Thymus (tissue), 11 donors: Measurements from ENCODE around the gene ROR1. TPM values are rescaled to one million over a fixed set of nuclear protein-coding genes. Genes with fewer than 3 reads are reported as not detected.
A peak's percentile ranks its signal among the peaks of the same experiment; 100 is the strongest.
"Not testable (repeated sequence)": the region's sequence is repeated elsewhere in the genome, so short reads cannot be mapped to it uniquely, and the experiment has no call there.

ENCODE experiments used
- DNase-seq, 9 donors: peaks; one replicate each; pipeline ENCODE4 v3.0.0-alpha.2; 2013; ENCODE audit warnings: low spot score in 9 of 9, low read depth in 6 of 9, missing footprints in 1 of 9
- H3K27ac ChIP-seq, 2 donors: one replicate each; pipeline ENCODE4 v1.5.1; 2013; ENCODE audit warnings: control low read depth in 1 of 2, low read depth in 1 of 2, low read length in 1 of 2, mild to moderate bottlenecking in 1 of 2, moderate library complexity in 1 of 2
- H3K27me3 ChIP-seq, 2 donors: one replicate each; pipeline ENCODE4 v1.5.1; 2013; ENCODE audit warnings: low read length in 1 of 2; ENCODE audit not compliant: control insufficient read depth in 2 of 2, insufficient read depth in 1 of 2
- H3K36me3 ChIP-seq, 2 donors: one replicate each; pipeline ENCODE4 v1.5.1; 2013; ENCODE audit warnings: low read length in 1 of 2, mild to moderate bottlenecking in 1 of 2, moderate library complexity in 1 of 2; ENCODE audit not compliant: control insufficient read depth in 2 of 2, insufficient read depth in 2 of 2
- H3K4me1 ChIP-seq, 2 donors: one replicate each; pipeline ENCODE4 v1.5.1; 2013; ENCODE audit warnings: low read length in 2 of 2; ENCODE audit not compliant: control insufficient read depth in 2 of 2, insufficient read depth in 2 of 2
- H3K4me3 ChIP-seq, 2 donors: one replicate each; pipeline ENCODE4 v1.5.1; 2013; ENCODE audit warnings: low read length in 2 of 2, control low read depth in 1 of 2, mild to moderate bottlenecking in 1 of 2
- H3K9me3 ChIP-seq, 2 donors: one replicate each; pipeline ENCODE4 v1.5.1; 2013; ENCODE audit warnings: low read length in 1 of 2, mild to moderate bottlenecking in 1 of 2; ENCODE audit not compliant: control insufficient read depth in 2 of 2, insufficient read depth in 1 of 2
- WGBS: extraction: QIAGEN DNeasy Blood & Tissue Kit; methylation state at CpG from one replicate; pipeline ENCODE4 v1.1.7; 2013; 5-methylcytosine and 5-hydroxymethylcytosine counted together
- polyA plus RNA-seq: library from polyadenylated mRNA; stranded (reverse); fragments of 200-250 nt; gene quantifications from one replicate; pipeline ENCODE4 v1.2.3, GENCODE V29; 2013
- total RNA-seq: library from RNA; stranded (reverse); fragments of 120-200 nt; gene quantifications from one replicate; pipeline ENCODE4 v1.2.4, GENCODE V29; 2013
- donor health status: healthy.

Gene ROR1
- total and polyA plus RNA-seq, 2 donors: 1.5 to 5.2 TPM

GRCh38 chr1:63810936-63811469 lies 37.2 kb downstream of the ROR1 start:
- peak overlapping the region in 1 of 2 donors; percentile 39 for H3K27ac ChIP-seq
- DNase-seq: no peak
- H3K36me3 ChIP-seq: no peaks in the 10 kb centered on the region
- H3K4me1 ChIP-seq: peaks cover 0 to 4% of the 10 kb centered on the region in 2 donors
- WGBS: 81% methylated on average over 3 of the region's 3 CpGs
- H3K9me3 ChIP-seq: no peaks in the 10 kb centered on the region
- no peaks in the 10 kb centered on the region for H3K27me3 ChIP-seq
- H3K4me3 ChIP-seq: no peak overlapping the region

- H3K27me3 ChIP-seq: no peaks in the 10 kb centered on the region
- peaks cover 0 to 4% of the 10 kb centered on the region in 2 donors for H3K4me1 ChIP-seq
Measured at GRCh38 chr1:63812071-63812700, 38.4 kb downstream of the ROR1 start.

DNA sequence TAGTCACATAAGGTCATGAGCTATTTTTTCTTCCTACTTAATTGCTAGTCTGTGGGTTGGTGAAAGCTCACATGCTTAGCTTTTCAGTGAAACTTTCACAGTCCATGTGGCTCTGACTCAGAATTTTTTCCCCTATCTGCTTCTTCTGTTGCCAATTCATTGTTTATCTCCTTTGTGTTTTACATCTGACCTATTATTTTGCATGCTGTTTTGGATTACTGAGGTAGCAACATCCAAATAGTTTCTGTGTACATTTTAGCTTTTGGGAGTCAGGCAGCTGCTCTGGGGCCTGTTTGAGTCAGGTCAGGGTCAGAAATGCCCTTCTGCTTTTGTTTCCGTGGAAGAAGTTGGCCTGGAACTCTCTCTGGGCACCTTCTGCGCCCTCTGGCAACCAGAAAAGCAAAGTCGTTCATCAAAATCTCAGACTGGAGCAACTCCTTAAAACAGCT lies 40.0 kb downstream of the ROR1 start:
- no peak for DNase-seq

More at GRCh38 chr1:63812071-63812700, 38.4 kb downstream of the ROR1 start:
- no peak overlapping the region for H3K27ac ChIP-seq
- DNase-seq: no peak
- no peak overlapping the region for H3K4me3 ChIP-seq
- no peaks in the 10 kb centered on the region for H3K9me3 ChIP-seq
- WGBS: 90% methylated on average over 6 of the region's 6 CpGs
- no peaks in the 10 kb centered on the region for H3K36me3 ChIP-seq

DNA sequence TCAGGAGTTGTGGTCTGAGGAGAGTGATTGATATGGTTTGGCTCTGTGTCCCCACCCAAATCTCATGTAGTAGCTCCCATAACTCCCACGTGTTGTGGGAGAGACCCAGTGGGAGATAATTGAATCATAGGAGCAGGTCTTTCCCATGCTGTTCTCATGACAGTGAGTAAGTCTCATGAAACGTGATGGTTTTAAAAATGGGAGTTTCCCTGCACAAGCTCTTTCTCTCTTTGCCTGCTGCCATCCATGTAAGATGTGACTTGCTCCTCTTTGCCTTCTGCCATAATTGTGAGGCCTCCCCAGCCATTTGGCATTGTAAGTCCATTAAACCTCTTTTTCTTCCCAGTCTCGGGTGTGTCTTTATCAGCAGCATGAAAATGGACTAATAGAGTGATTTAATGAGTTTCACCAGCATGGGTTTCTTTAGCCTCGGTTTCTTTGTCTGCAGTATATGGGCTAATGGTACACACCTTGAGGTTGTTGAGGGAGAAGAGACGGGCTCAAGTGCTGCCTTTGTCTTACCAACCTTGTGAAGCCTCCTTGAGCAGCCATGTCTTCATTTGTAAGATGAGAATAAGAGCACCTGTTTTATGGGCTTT lies 42.5 kb downstream of the ROR1 start:
- H3K4me3 ChIP-seq, H3K36me3 ChIP-seq, H3K27ac ChIP-seq, DNase-seq, H3K9me3 ChIP-seq, H3K4me1 ChIP-seq, H3K27me3 ChIP-seq: not testable (repeated sequence)
- WGBS: 97% methylated on average over 5 of the region's 5 CpGs

More for the DNA sequence above, 40.0 kb downstream of the ROR1 start:
- Histone ChIP-seq H3K4me1 (peaks cover 0 to 9% of the 10 kb centered on the region in 2 donors), H3K36me3 (no peaks in the 10 kb centered on the region), H3K9me3 (no peaks in the 10 kb centered on the region), H3K4me3 (no peak overlapping the region), H3K27me3 (no peaks in the 10 kb centered on the region), H3K27ac (no peak overlapping the region)
- WGBS: 89% methylated on average over 3 of the region's 3 CpGs

- DNase-seq: no peak
- no peaks in the 10 kb centered on the region for H3K36me3 ChIP-seq
- H3K4me1 ChIP-seq: peaks cover 0 to 5% of the 10 kb centered on the region in 2 donors
- H3K27ac ChIP-seq: no peak overlapping the region
- H3K9me3 ChIP-seq: no peaks in the 10 kb centered on the region
- WGBS: 60% methylated on average over 5 of the region's 5 CpGs
- H3K4me3 ChIP-seq: no peak overlapping the region
- H3K27me3 ChIP-seq: no peaks in the 10 kb centered on the region
Measured at GRCh38 chr1:63817152-63817667, 43.4 kb downstream of the ROR1 start.

- H3K4me3 ChIP-seq: no peak overlapping the region
- no peaks in the 10 kb centered on the region for H3K9me3 ChIP-seq
- no peaks in the 10 kb centered on the region for H3K36me3 ChIP-seq
- no peaks in the 10 kb centered on the region for H3K27me3 ChIP-seq
- no peak overlapping the region for H3K27ac ChIP-seq
- H3K4me1 ChIP-seq: peaks cover 0 to 5% of the 10 kb centered on the region in 2 donors
- DNase-seq: no peak
- 92% methylated on average over 6 of the region's 6 CpGs for WGBS
Measured at GRCh38 chr1:63817700-63818099, 43.9 kb downstream of the ROR1 start.

GRCh38 chr1:63818567-63819325 lies 44.9 kb downstream of the ROR1 start:
- Histone ChIP-seq H3K27me3 (no peaks in the 10 kb centered on the region), H3K36me3 (no peaks in the 10 kb centered on the region), H3K27ac (no peak overlapping the region), H3K4me3 (no peak overlapping the region), H3K9me3 (no peaks in the 10 kb centered on the region), H3K4me1 (peaks cover 0 to 5% of the 10 kb centered on the region in 2 donors)
- WGBS: 98% methylated on average over 1 of the region's 1 CpG
- DNase-seq: no peak

GRCh38 chr1:63819795-63820194 lies 46.0 kb downstream of the ROR1 start:
- WGBS: over 99% methylated on average over 2 of the region's 2 CpGs
- no peak overlapping the region for H3K4me3 ChIP-seq
- no peaks in the 10 kb centered on the region for H3K9me3 ChIP-seq
- H3K27me3 ChIP-seq: no peaks in the 10 kb centered on the region
- H3K27ac ChIP-seq: no peak overlapping the region
- DNase-seq: no peak
- H3K36me3 ChIP-seq: no peaks in the 10 kb centered on the region
- H3K4me1 ChIP-seq: peaks cover 0 to 5% of the 10 kb centered on the region in 2 donors
